PC-9 (cell line): ENCODE measurements around the gene DAB1. TPM values are rescaled to one million over a fixed set of nuclear protein-coding genes. Genes with fewer than 3 reads are reported as not detected.

ENCODE experiments used
- BruUV-seq: library from RNA; stranded (reverse); fragments of 400-500 nt; replicated peaks from 2 replicates; lab custom pipeline; 2021; lab: Mats Ljungman, UMichigan
- CTCF ChIA-PET: fragments of 300-600 bp; sonication (Branson Sonifier 250); formaldehyde crosslinking; loops from one replicate; lab custom pipeline; 2022; ENCODE audit warnings: antibody characterized with exemption; lab: Charles Lee
- POLR2A ChIA-PET: fragments of 300-600 bp; sonication (Branson Sonifier 250); formaldehyde crosslinking; loops from one replicate; lab custom pipeline; 2022; ENCODE audit warnings: antibody characterized with exemption; ENCODE audit not compliant: unreplicated experiment; lab: Charles Lee
- DNase-seq, 2 experiments: peaks; one replicate each; pipeline versions ENCODE4 v3.0.0 to v3.0.0-alpha.2; 2015 to 2022; ENCODE audit warnings: mixed read lengths in 1 of 2
- H2AFZ ChIP-seq: fragments of 200-600 bp; sonication (generic); 2 replicates; pipeline ENCODE4 v1.8.1; 2017; ENCODE audit warnings: antibody characterized with exemption
- H3F3A ChIP-seq: fragments of 200-600 bp; sonication (generic); 2 replicates; pipeline ENCODE4 v1.8.1; 2017; ENCODE audit warnings: antibody characterized with exemption, mild to moderate bottlenecking, low read depth; ENCODE audit not compliant: insufficient read depth
- H3K27ac ChIP-seq: fragments of 200-600 bp; sonication (generic); 2 replicates; pipeline ENCODE4 v1.6.1; 2016; ENCODE audit warnings: mixed run types
- H3K27me3 ChIP-seq: fragments of 200-600 bp; sonication (generic); 2 replicates; pipeline ENCODE4 v1.6.1; 2016; ENCODE audit warnings: low read depth, mixed run types; ENCODE audit not compliant: insufficient read depth
- H3K36me3 ChIP-seq: fragments of 200-600 bp; sonication (generic); 2 replicates; pipeline ENCODE4 v1.6.1; 2016; ENCODE audit warnings: low read depth, mixed run types
- H3K4me1 ChIP-seq: fragments of 200-600 bp; sonication (generic); replicated peaks from 2 replicates; pipeline ENCODE4 v1.6.1; 2016; ENCODE audit warnings: mixed run types; ENCODE audit not compliant: insufficient read depth
- H3K4me2 ChIP-seq: fragments of 200-600 bp; sonication (generic); 2 replicates; pipeline ENCODE4 v1.6.1; 2017; ENCODE audit warnings: mixed run types
- H3K4me3 ChIP-seq: fragments of 200-600 bp; sonication (generic); 2 replicates; pipeline ENCODE4 v1.6.1; 2016; ENCODE audit warnings: mixed run types
- H3K79me2 ChIP-seq: fragments of 200-600 bp; sonication (generic); 2 replicates; pipeline ENCODE4 v1.6.1; 2017; ENCODE audit warnings: low read depth, mixed run types
- H3K9me2 ChIP-seq: fragments of 200-600 bp; sonication (generic); 2 replicates; pipeline ENCODE4 v1.8.1; 2017; ENCODE audit warnings: mild to moderate bottlenecking; ENCODE audit not compliant: insufficient read depth
- H3K9me3 ChIP-seq: fragments of 200-600 bp; sonication (generic); 2 replicates; pipeline ENCODE4 v1.8.1; 2016; ENCODE audit warnings: low read depth; ENCODE audit not compliant: insufficient read depth
- H4K20me1 ChIP-seq: fragments of 200-600 bp; sonication (generic); 2 replicates; pipeline ENCODE4 v1.8.1; 2017; ENCODE audit not compliant: insufficient read depth
- EZH2 ChIP-seq: fragments of 200-600 bp; sonication (generic); IDR thresholded peaks from 2 replicates; pipeline ENCODE4 v1.8.0; 2017; ENCODE audit warnings: antibody characterized with exemption, low read depth
- intact Hi-C: fragments of 100-400 bp; cut with micrococcal nuclease; formaldehyde crosslinking; loops from one replicate; pipeline ENCODE4 v1.10.0; 2022; ENCODE audit not compliant: unreplicated experiment
- total RNA-seq: library from RNA; stranded (reverse); gene quantifications from 2 replicates; pipeline ENCODE4 v1.2.3, GENCODE V29; 2021
- TF ChIP-seq, protein P1 (sequence below): fragments of 200-600 bp; sonication (generic); conservative IDR thresholded peaks from 2 replicates; pipeline ENCODE4 v1.6.1; 2017; ENCODE audit warnings: mixed run types, antibody characterized with exemption, mild to moderate bottlenecking, moderate library complexity

DAB1 gene
- total RNA-seq, 1 experiment from 2014 or later: not detected

DNA sequence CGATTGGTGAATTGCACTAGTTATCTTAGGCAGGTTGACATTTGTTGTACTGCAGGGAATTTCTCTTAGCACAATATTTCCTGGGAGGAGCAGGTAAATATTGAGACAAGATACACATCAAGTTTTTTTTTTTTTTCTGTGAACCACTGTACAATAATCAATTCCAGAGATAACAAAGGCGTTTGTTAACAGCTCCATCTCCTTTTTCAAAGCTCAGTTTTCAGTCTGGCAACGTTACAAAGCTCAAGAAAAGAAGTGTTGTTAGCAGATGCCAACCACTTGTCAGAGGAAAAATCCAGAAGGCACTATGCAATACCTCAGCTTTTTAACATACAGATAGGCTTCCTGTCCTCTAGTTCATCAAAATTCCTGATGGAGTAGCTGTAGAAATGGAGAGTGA, 40.9 kb upstream of the DAB1 start:
- Histone ChIP-seq H3K27ac (no peak overlapping the region), H3K9me2 (no peaks in the 10 kb centered on the region), H3F3A (no peaks in the 10 kb centered on the region), H3K79me2 (no peaks in the 10 kb centered on the region), H3K9me3 (no peaks in the 10 kb centered on the region), H3K4me1 (no peaks in the 10 kb centered on the region), H3K36me3 (no peaks in the 10 kb centered on the region), H4K20me1 (no peaks in the 10 kb centered on the region), H3K4me3 (no peak overlapping the region), H3K4me2 (no peak overlapping the region), H2AFZ (no peak overlapping the region), H3K27me3 (no peaks in the 10 kb centered on the region)
- BruUV-seq: no TSS peak
- no peak for DNase-seq
- TF ChIP-seq EZH2: no peak
- TF ChIP-seq, protein P1, sequence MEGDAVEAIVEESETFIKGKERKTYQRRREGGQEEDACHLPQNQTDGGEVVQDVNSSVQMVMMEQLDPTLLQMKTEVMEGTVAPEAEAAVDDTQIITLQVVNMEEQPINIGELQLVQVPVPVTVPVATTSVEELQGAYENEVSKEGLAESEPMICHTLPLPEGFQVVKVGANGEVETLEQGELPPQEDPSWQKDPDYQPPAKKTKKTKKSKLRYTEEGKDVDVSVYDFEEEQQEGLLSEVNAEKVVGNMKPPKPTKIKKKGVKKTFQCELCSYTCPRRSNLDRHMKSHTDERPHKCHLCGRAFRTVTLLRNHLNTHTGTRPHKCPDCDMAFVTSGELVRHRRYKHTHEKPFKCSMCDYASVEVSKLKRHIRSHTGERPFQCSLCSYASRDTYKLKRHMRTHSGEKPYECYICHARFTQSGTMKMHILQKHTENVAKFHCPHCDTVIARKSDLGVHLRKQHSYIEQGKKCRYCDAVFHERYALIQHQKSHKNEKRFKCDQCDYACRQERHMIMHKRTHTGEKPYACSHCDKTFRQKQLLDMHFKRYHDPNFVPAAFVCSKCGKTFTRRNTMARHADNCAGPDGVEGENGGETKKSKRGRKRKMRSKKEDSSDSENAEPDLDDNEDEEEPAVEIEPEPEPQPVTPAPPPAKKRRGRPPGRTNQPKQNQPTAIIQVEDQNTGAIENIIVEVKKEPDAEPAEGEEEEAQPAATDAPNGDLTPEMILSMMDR: no peak
- intact Hi-C loops: no loop called here
- ChIA-PET POLR2A (no interaction called here), CTCF (no interaction called here)

DNA sequence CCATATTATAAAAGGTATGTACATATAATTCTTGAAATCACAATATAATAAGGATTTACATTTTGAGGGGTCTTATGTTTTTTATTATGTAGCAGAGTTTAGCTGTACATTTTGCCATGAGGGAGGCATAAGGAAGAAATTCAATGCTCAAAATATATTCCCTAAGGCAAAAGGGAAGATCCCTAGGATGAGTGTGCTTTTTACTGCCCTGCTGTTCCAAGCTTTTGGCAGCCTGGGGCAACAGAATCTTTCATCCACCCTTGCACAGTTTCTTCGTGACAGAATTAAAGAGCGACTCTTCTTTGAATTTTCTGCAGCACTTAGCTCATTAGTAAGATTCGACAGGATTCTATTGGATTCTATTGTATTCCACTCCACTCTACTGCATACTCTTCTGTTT, 39.5 kb upstream of the DAB1 start:
- intact Hi-C loops: no loop called here
- DNase-seq: no peak
- no peaks in the 10 kb centered on the region for H3K4me1 ChIP-seq
- CTCF ChIA-PET: no interaction called here
- no peak overlapping the region for H2AFZ ChIP-seq
- H3K9me2 ChIP-seq: no peaks in the 10 kb centered on the region
- H3K36me3 ChIP-seq: no peaks in the 10 kb centered on the region
- H3K27ac ChIP-seq: no peak overlapping the region
- H3K9me3 ChIP-seq: no peaks in the 10 kb centered on the region
- no peaks in the 10 kb centered on the region for H4K20me1 ChIP-seq
- no TSS peak for BruUV-seq
- POLR2A ChIA-PET: no interaction called here
- no peak overlapping the region for H3K4me2 ChIP-seq
- H3F3A ChIP-seq: no peaks in the 10 kb centered on the region
- TF ChIP-seq, protein P1: no peak
- no peak for TF ChIP-seq EZH2
- no peaks in the 10 kb centered on the region for H3K79me2 ChIP-seq
- H3K4me3 ChIP-seq: no peak overlapping the region
- H3K27me3 ChIP-seq: no peaks in the 10 kb centered on the region

DNA sequence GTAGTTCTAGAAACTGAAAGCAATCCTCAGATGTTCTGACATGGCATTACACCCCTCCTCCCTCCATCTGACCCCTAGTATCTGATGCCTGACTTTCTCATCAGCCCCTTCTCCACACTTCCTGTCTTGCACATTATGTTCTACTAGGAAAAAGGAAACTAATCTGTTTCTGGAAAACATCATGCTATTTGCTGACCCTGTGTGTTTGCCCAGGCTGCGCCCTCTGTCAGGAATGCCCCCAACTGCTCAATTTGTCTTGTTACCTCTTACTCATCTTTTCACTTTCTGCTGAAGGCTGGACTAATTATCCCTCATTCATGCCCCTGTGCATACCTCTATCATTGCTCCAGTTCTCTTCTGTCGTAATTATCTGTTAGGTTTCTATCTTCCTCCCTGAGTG, 37.5 kb upstream of the DAB1 start:
- Histone ChIP-seq H3K27me3 (no peaks in the 10 kb centered on the region), H3K36me3 (no peaks in the 10 kb centered on the region), H3K27ac (no peak overlapping the region), H3K9me2 (no peaks in the 10 kb centered on the region), H3K9me3 (no peaks in the 10 kb centered on the region), H2AFZ (no peak overlapping the region), H3K4me2 (no peak overlapping the region), H3K79me2 (no peaks in the 10 kb centered on the region), H3F3A (no peaks in the 10 kb centered on the region), H4K20me1 (no peaks in the 10 kb centered on the region), H3K4me3 (no peak overlapping the region), H3K4me1 (no peaks in the 10 kb centered on the region)
- TF ChIP-seq EZH2: no peak
- TF ChIP-seq, protein P1: no peak
- intact Hi-C loops: no loop called here
- ChIA-PET CTCF (no interaction called here), POLR2A (no interaction called here)
- no TSS peak for BruUV-seq
- DNase-seq: no peak
